Panc1 (cell line): Measurements from ENCODE around the gene NPDC1. TPM values are rescaled to one million over a fixed set of nuclear protein-coding genes. Genes with fewer than 3 reads are reported as not detected.

Experiments used
- ATAC-seq: fragments of 200-7000 bp; cut with Tn5 transposase; 2 replicates; pipeline ENCODE4 v1.9.1; 2020; ENCODE audit warnings: mild to moderate bottlenecking, moderate library complexity
- BruUV-seq: library from RNA; stranded (reverse); fragments of 400-500 nt; replicated peaks from 2 replicates; lab custom pipeline; 2021; lab: Mats Ljungman, UMichigan
- CTCF ChIA-PET: fragments of 300-600 bp; sonication (Branson Sonifier 250); formaldehyde crosslinking; loops from one replicate; lab custom pipeline; 2022; ENCODE audit warnings: antibody characterized with exemption; lab: Charles Lee
- POLR2A ChIA-PET: fragments of 300-600 bp; sonication (Branson Sonifier 250); formaldehyde crosslinking; loops from one replicate; lab custom pipeline; 2022; ENCODE audit warnings: antibody characterized with exemption; lab: Charles Lee
- DNase-seq: peaks from one replicate; pipeline ENCODE4 v3.0.0-alpha.2; 2010; ENCODE audit warnings: low read depth, low spot score
- H3K27ac ChIP-seq: 2 replicates; pipeline ENCODE4 v1.5.1; 2011; ENCODE audit warnings: mild to moderate bottlenecking, low read length, inconsistent platforms
- H3K27me3 ChIP-seq: fragments of 200-500 bp; sonication (Bioruptor generic); 2 replicates; pipeline ENCODE4 v1.6.0; 2014; ENCODE audit warnings: low read length, inconsistent platforms; ENCODE audit not compliant: control insufficient read depth, insufficient read depth
- H3K36me3 ChIP-seq: fragments of 200-500 bp; sonication (Bioruptor generic); 2 replicates; pipeline ENCODE4 v1.5.1; 2014; ENCODE audit warnings: inconsistent platforms, mild to moderate bottlenecking, low read length, moderate library complexity; ENCODE audit not compliant: control insufficient read depth, insufficient read depth
- H3K4me1 ChIP-seq: 2 replicates; pipeline ENCODE4 v1.5.1; 2011; ENCODE audit warnings: inconsistent platforms, mild to moderate bottlenecking, low read length, moderate library complexity; ENCODE audit not compliant: control insufficient read depth, insufficient read depth
- H3K4me3 ChIP-seq, 2 experiments: 2 replicates each; pipeline ENCODE4 v1.5.1; 2011 to 2012; ENCODE audit warnings: low read depth in 2 of 2, low read length in 2 of 2, mild to moderate bottlenecking in 2 of 2, inconsistent platforms in 1 of 2, moderate library complexity in 1 of 2
- H3K9me3 ChIP-seq: fragments of 200-500 bp; sonication (Bioruptor generic); 2 replicates; pipeline ENCODE4 v1.5.1; 2014; ENCODE audit warnings: low read depth, mild to moderate bottlenecking, inconsistent platforms, low read length, moderate library complexity; ENCODE audit not compliant: control insufficient read depth, insufficient read depth
- CTCF ChIP-seq: fragments of 450-650 bp; IDR thresholded peaks from 2 replicates; pipeline ENCODE4 v1.5.1; 2017; ENCODE audit warnings: mild to moderate bottlenecking
- POLR2AphosphoS5 ChIP-seq: IDR thresholded peaks from 2 replicates; pipeline ENCODE4 v1.6.1; 2012; ENCODE audit warnings: mild to moderate bottlenecking, low read depth, low read length, moderate library complexity
- REST ChIP-seq, 2 experiments: IDR thresholded peaks; 2 replicates each; pipeline ENCODE4 v1.6.1; 2011 to 2012; ENCODE audit warnings: low read depth in 2 of 2, control low read depth in 1 of 2, low read length in 1 of 2, mild to moderate bottlenecking in 1 of 2, moderate library complexity in 1 of 2; ENCODE audit not compliant: insufficient read depth in 1 of 2
- SIN3A ChIP-seq: IDR thresholded peaks from 2 replicates; pipeline ENCODE4 v1.6.1; 2012; ENCODE audit warnings: low read depth, mild to moderate bottlenecking, low read length, moderate library complexity, borderline replicate concordance; ENCODE audit not compliant: insufficient read depth
- TCF7L2 ChIP-seq: IDR thresholded peaks from 2 replicates; pipeline ENCODE4 v1.6.1; 2011; ENCODE audit warnings: mild to moderate bottlenecking, low read depth, low read length, inconsistent platforms
- in situ Hi-C: cut with HindIII; loops from 2 replicates; pipeline ENCODE4 v1.10.0; 2016; ENCODE audit warnings: low sequenced_read_pairs, low pct_unique_long_range_greater_than_20kb
- intact Hi-C: fragments of 100-400 bp; cut with micrococcal nuclease; formaldehyde crosslinking; loops from one replicate; pipeline ENCODE4 v1.10.0; 2022; ENCODE audit not compliant: unreplicated experiment
- total RNA-seq: library from RNA; stranded (reverse); gene quantifications from one replicate; pipeline ENCODE4 v1.2.1, GENCODE V29; 2021; ENCODE audit not compliant: unreplicated experiment

NPDC1 gene
- total RNA-seq, 1 experiment from 2014 or later: 43.5 TPM

GRCh38 chr9:137018761-137019559, 27.0 kb downstream of the NPDC1 start:
- POLR2A ChIA-PET: interaction anchor here (0.7 kb wide), 1 partner anchor 37 kb away, joined by 8 read pairs; no protein-coding TSS in a partner anchor
- no TSS peak for BruUV-seq
- CTCF ChIA-PET: no interaction called here

More at GRCh38 chr9:137018761-137019559, 27.0 kb downstream of the NPDC1 start:
- H3K4me1 ChIP-seq: peaks cover 6% of the 10 kb centered on the region
- DNase-seq (no peak), ATAC-seq (no peak)
- TF ChIP-seq TCF7L2: no peak
- TF ChIP-seq SIN3A: no peak
- no peak for TF ChIP-seq CTCF
- TF ChIP-seq POLR2AphosphoS5: no peak
- no peak for TF ChIP-seq REST (IDR thresholded peaks at IDR 0.05; ENCODE audit: insufficient read depth in 1 of 2, low read depth in 2 of 2, low read length in 1 of 2)
- H3K9me3 ChIP-seq: no peaks in the 10 kb centered on the region
- intact Hi-C loops: no loop called here
- H3K27me3 ChIP-seq: no peaks in the 10 kb centered on the region
- no peak overlapping the region for H3K27ac ChIP-seq
- in situ Hi-C loops: no loop called here
- H3K4me3 ChIP-seq: no peak overlapping the region
- H3K36me3 ChIP-seq: no peaks in the 10 kb centered on the region
